Lung (tissue), 12 donors: ENCODE measurements around the gene TMCO2. TPM values are rescaled to one million over a fixed set of nuclear protein-coding genes. Genes with fewer than 3 reads are reported as not detected.

Source experiments
- ATAC-seq: fragments of 200-7000 bp; cut with Tn5 transposase; one replicate; pipeline ENCODE4 v1.9.1; 2020; ENCODE audit warnings: moderate number of reproducible peaks; ENCODE audit not compliant: insufficient read depth, low FRiP score
- DNase-seq, 3 donors: peaks; one replicate each; pipeline ENCODE4 v3.0.0-alpha.2; 2013 to 2017
- H3K27ac ChIP-seq, 2 donors: one replicate each; pipeline ENCODE4 v1.5.1; 2013; ENCODE audit warnings: mild to moderate bottlenecking in 2 of 2, moderate library complexity in 2 of 2, control low read depth in 1 of 2, inconsistent platforms in 1 of 2, low read depth in 1 of 2, low read length in 1 of 2
- H3K27me3 ChIP-seq, 3 donors: one replicate each; pipeline ENCODE4 v1.5.1; 2013; ENCODE audit warnings: low read length in 2 of 3; ENCODE audit not compliant: control insufficient read depth in 3 of 3, insufficient read depth in 3 of 3
- H3K36me3 ChIP-seq, 4 donors: one replicate each; pipeline ENCODE4 v1.5.1; 2013; ENCODE audit warnings: low read length in 4 of 4, mild to moderate bottlenecking in 1 of 4, moderate library complexity in 1 of 4; ENCODE audit not compliant: control insufficient read depth in 4 of 4, insufficient read depth in 4 of 4
- H3K4me1 ChIP-seq, 5 donors: one replicate each; pipeline ENCODE4 v1.5.1; 2013; ENCODE audit warnings: low read length in 5 of 5, mild to moderate bottlenecking in 2 of 5, moderate library complexity in 1 of 5; ENCODE audit not compliant: control insufficient read depth in 5 of 5, insufficient read depth in 5 of 5
- H3K4me3 ChIP-seq: one replicate; pipeline ENCODE4 v1.5.1; 2013; ENCODE audit warnings: mild to moderate bottlenecking, control low read depth, moderate library complexity
- H3K9ac ChIP-seq, 2 donors: one replicate each; pipeline ENCODE4 v1.5.1; 2013; ENCODE audit warnings: low read length in 2 of 2, control low read depth in 1 of 2; ENCODE audit not compliant: insufficient read depth in 1 of 2
- H3K9me3 ChIP-seq, 4 donors: one replicate each; pipeline ENCODE4 v1.5.1; 2013; ENCODE audit warnings: low read length in 3 of 4, mild to moderate bottlenecking in 1 of 4, moderate library complexity in 1 of 4; ENCODE audit not compliant: control insufficient read depth in 4 of 4, insufficient read depth in 3 of 4
- CTCF ChIP-seq: IDR thresholded peaks from 2 replicates; pipeline ENCODE4 v1.5.1; 2012; ENCODE audit warnings: mild to moderate bottlenecking; ENCODE audit errors: control extremely low read depth, extremely low read depth
- WGBS, 2 donors: extraction: QIAGEN DNeasy Blood & Tissue Kit; methylation state at CpG; one replicate each; pipeline ENCODE4 v1.1.7; 2013; 5-methylcytosine and 5-hydroxymethylcytosine counted together
- polyA plus RNA-seq, 2 donors: library from polyadenylated mRNA; stranded (reverse); fragments of 200-250 nt; gene quantifications; one replicate each; pipeline ENCODE4 v1.2.1, GENCODE V29; 2013
- total RNA-seq, 2 donors: library from RNA; depleted of rRNA in 1 of 2; stranded (reverse); fragments of >200 nt in 1 of 2; gene quantifications; one replicate each; pipeline ENCODE4 v1.2.1, GENCODE V29; 2014 to 2021
- donor health status: control.
- donor health status: control.
- donor health status: Bipolar disorder and iron deficiency.
- donor health status: healthy.
- donor health status: DM: yes; HTN: yes; CAD: no.

TMCO2 gene
- total and polyA plus RNA-seq, 4 donors, result not detected

DNA sequence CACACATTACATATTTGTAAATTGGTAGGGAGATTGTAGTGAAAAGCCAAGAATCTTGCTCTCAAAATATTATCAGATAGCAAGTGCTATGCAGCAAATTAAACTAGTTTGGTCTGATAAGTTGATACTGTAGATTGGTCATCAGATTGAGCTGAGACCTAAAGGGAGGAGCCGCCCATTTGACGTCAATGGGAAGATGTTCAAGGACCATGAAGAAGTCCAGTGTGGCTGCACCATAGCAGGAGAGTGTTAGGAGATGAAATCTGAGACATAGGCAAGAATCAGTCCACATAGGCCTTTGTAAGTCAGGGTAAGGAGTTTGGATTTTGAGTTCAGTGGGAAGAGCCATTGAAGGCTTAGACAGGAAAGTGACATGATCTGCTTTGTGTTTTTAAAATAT is 26.6 kb downstream of the TMCO2 start:
- Histone ChIP-seq H3K27me3 (no peaks in the 10 kb centered on the region), H3K27ac (no peak overlapping the region), H3K9me3 (no peaks in the 10 kb centered on the region), H3K4me1 (peaks cover 0 to 4% (median 0%) of the 10 kb centered on the region in 5 donors), H3K36me3 (peaks cover 13 to 42% (median 14%) of the 10 kb centered on the region in 4 donors), H3K4me3 (no peak overlapping the region), H3K9ac (no peak overlapping the region)
- ATAC-seq, result no peak
- 96 to 97% methylated on average over 2 of the region's 2 CpGs for WGBS, 2 donors
- TF ChIP-seq CTCF, result no peak
- DNase-seq, result no peak

- no peak for ATAC-seq
- Histone ChIP-seq H3K9ac (no peak overlapping the region), H3K4me1 (no peaks in the 10 kb centered on the region), H3K36me3 (peaks cover 5 to 32% (median 11%) of the 10 kb centered on the region in 4 donors), H3K9me3 (no peaks in the 10 kb centered on the region), H3K27ac (no peak overlapping the region), H3K4me3 (no peak overlapping the region), H3K27me3 (no peaks in the 10 kb centered on the region)
- DNase-seq, result no peak
- WGBS, 2 donors, result 98 to 99% methylated on average over 3 of the region's 3 CpGs
- TF ChIP-seq CTCF, result no peak
Measured at GRCh38 chr1:40276122-40276521, 28.4 kb downstream of the TMCO2 start.

GRCh38 chr1:40281853-40282252 is 34.1 kb downstream of the TMCO2 start:
- WGBS, 2 donors, result 60 to 76% methylated on average over 2 of the region's 2 CpGs
- Histone ChIP-seq H3K36me3 (peaks cover 0 to 19% (median 10%) of the 10 kb centered on the region in 4 donors), H3K4me3 (no peak overlapping the region), H3K9ac (no peak overlapping the region), H3K27me3 (no peaks in the 10 kb centered on the region), H3K27ac (no peak overlapping the region), H3K9me3 (no peaks in the 10 kb centered on the region), H3K4me1 (no peaks in the 10 kb centered on the region)
- ATAC-seq (no peak), DNase-seq (peak in 1 of 3 donors; percentile 13)
- no peak for TF ChIP-seq CTCF

DNA sequence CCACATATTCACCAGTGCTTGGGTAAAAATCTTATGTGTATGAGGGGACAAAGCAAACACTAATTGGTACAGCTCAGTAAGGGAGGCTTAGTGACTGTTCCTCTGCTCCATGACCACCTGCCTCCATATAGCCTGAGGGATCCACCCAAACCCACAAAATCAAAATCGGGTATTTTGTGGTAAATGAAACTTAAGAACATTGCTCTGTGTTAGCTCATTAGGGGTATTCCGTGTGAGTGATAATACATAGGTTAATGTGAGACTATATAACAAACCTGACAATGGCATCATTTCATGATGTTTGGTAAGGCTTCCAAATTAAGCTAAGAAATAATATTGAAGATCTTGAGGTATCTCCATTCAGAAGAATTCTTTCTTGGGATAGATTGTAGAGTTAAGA is 43.6 kb downstream of the TMCO2 start:
- WGBS, 2 donors, result 84 to 95% methylated on average over 2 of the region's 2 CpGs
- Histone ChIP-seq H3K4me3 (no peak overlapping the region), H3K9ac (no peak overlapping the region), H3K27me3 (no peaks in the 10 kb centered on the region), H3K36me3 (peaks cover 15 to 40% (median 22%) of the 10 kb centered on the region in 4 donors), H3K4me1 (no peaks in the 10 kb centered on the region), H3K27ac (no peak overlapping the region), H3K9me3 (no peaks in the 10 kb centered on the region)
- ATAC-seq (no peak), DNase-seq (no peak)
- no peak for TF ChIP-seq CTCF
